ENCODE measurements around the gene CCHCR1.
"Not testable (repeated sequence)": the region's sequence is repeated elsewhere in the genome, so short reads cannot be mapped to it uniquely, and the experiment has no call there.

The CCHCR1 gene

DNA sequence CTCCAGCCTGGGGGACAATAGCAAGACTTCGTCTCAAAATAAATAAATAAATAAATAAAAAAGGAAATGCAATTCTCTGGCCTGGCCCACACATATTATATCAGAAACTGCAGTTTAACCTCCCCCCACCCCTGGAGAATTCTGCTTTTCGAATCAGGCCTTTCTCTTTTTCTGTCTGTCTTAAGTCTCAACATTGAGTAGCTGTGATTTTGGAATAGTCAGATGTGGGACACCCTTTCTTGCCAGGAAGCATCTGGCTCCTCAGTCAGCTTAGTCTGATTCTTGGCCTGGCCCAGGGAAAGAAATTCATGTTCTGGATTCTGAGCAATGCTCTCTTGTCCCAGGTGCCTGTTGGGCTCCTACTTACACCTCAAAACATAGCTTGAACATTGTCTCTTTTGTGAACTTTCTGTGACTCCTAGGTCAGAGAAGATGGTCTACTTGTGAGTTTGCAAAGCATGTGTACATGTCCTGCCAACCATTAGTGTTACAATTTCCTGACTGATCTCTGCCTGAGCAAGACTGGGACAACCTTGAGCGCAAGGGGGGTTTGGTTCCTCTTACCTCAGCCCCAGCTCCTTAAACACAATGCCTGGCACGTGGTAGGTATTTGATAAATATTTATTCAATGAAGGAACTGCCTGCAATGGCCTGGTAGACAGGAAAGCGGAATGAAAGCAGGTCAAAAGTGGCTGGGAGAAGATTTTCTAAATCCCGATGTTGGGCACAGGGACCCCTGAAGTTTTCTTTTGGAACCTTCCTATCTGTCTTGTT lies 36.6 kb upstream of the CCHCR1 start:
- Histone ChIP-seq H3K4me3 (ENCODE audit: low read length) (no peak overlapping the region), H3K4me1 (ENCODE audit: low read length) (peaks cover 20% of the 10 kb centered on the region), H2AFZ (ENCODE audit: low read depth, low read length) (no peak overlapping the region), H3K79me2 (ENCODE audit: low read length) (peaks cover 14% of the 10 kb centered on the region), H3K36me3 (replicated peaks; ENCODE audit: low read depth, low read length) (peaks cover under 1% of the 10 kb centered on the region), H3K4me2 (ENCODE audit: low read length) (no peak overlapping the region), H3K27me3 (ENCODE audit: low read depth, low read length) (no peaks in the 10 kb centered on the region), H4K20me1 (ENCODE audit: insufficient read depth, low read length) (no peaks in the 10 kb centered on the region), H3K9me3 (ENCODE audit: insufficient read depth, low read length) (no peaks in the 10 kb centered on the region), H3K9ac (ENCODE audit: low read length) (no peak overlapping the region), H3K27ac (ENCODE audit: low read length) (no peak overlapping the region)
- TF ChIP-seq CTCF (IDR thresholded peaks at IDR 0.05; ENCODE audit: low read depth, low read length), result no peak
- TF ChIP-seq EZH2phosphoT487 (IDR thresholded peaks at IDR 0.05; ENCODE audit: low read depth), result no peak

DNA sequence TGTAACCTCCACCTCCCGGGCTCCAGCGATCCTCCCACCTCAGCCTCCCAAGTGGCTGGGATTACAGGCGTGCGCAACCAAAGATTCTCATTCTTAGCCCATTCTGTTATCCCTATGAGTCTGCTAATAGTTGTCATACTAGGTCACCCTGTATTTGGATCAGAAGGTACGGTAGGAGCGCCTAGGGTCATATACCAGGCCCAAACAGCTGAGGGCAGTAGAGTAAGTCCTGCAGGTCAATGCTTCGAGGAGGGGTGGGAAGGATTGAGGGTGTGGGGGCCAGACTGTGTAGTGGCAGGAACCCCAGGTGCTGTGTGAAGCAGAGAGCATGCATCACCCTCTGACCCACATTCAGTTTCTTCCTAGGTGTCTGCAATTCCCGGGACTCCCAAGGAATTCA lies 35.6 kb upstream of the CCHCR1 start:
- Histone ChIP-seq H3K4me3 (ENCODE audit: low read length) (no peak overlapping the region), H3K27ac (ENCODE audit: low read length) (no peak overlapping the region), H4K20me1 (ENCODE audit: insufficient read depth, low read length) (no peaks in the 10 kb centered on the region), H2AFZ (ENCODE audit: low read depth, low read length) (no peak overlapping the region), H3K9ac (ENCODE audit: low read length) (no peak overlapping the region), H3K36me3 (replicated peaks; ENCODE audit: low read depth, low read length) (no peaks in the 10 kb centered on the region), H3K9me3 (ENCODE audit: insufficient read depth, low read length) (no peaks in the 10 kb centered on the region), H3K79me2 (ENCODE audit: low read length) (peaks cover 3% of the 10 kb centered on the region; the same call in 1 of the 2 replicates), H3K4me1 (ENCODE audit: low read length) (peaks cover 17% of the 10 kb centered on the region), H3K27me3 (ENCODE audit: low read depth, low read length) (no peaks in the 10 kb centered on the region), H3K4me2 (ENCODE audit: low read length) (no peak overlapping the region)
- TF ChIP-seq EZH2phosphoT487 (IDR thresholded peaks at IDR 0.05; ENCODE audit: low read depth) (no peak), CTCF (IDR thresholded peaks at IDR 0.05; ENCODE audit: low read depth, low read length) (peak; percentile 33)

DNA sequence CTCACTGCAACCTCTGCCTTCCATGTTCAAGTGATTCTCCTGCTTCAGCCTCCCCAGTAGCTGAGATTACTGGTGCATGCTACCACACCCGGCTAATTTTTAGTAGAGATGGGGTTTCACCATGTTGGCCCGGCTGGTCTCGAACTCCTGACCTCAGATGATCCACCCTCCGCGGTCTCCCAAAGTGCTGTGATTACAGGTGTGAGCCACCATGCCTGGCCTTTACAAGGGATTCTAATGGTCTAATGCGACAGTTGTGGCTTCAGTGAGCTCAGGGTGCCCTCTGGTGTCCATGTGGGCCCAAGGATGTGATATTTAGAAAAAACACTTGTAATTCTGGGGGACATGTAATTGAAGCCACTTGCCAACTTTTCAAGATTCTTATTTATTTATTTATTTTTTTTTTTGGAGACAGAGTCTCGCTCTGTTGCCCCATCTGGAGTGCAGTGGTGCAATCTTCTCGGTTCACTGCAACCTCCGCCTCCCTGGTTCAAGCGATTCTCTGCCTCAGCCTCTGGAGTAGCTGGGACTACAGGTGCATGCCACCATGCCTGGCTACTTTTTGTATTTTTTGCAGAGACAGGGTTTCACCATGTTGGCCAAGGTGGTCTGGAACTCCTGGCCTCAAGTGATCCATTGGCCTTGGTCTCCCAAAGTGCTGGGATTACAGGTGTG lies 35.0 kb upstream of the CCHCR1 start:
- not testable (repeated sequence) for H2AFZ ChIP-seq (ENCODE audit: low read depth, low read length); H4K20me1 ChIP-seq (ENCODE audit: insufficient read depth, low read length); H3K27me3 ChIP-seq (ENCODE audit: low read depth, low read length); H3K79me2 ChIP-seq (ENCODE audit: low read length); H3K36me3 ChIP-seq (replicated peaks; ENCODE audit: low read depth, low read length); H3K27ac ChIP-seq (ENCODE audit: low read length); H3K9me3 ChIP-seq (ENCODE audit: insufficient read depth, low read length); H3K9ac ChIP-seq (ENCODE audit: low read length); H3K4me3 ChIP-seq (ENCODE audit: low read length); H3K4me2 ChIP-seq (ENCODE audit: low read length)
- H3K4me1 ChIP-seq (ENCODE audit: low read length), result peaks cover 21% of the 10 kb centered on the region
- peak; percentile 61 for TF ChIP-seq CTCF (IDR thresholded peaks at IDR 0.05; ENCODE audit: low read depth, low read length)

DNA sequence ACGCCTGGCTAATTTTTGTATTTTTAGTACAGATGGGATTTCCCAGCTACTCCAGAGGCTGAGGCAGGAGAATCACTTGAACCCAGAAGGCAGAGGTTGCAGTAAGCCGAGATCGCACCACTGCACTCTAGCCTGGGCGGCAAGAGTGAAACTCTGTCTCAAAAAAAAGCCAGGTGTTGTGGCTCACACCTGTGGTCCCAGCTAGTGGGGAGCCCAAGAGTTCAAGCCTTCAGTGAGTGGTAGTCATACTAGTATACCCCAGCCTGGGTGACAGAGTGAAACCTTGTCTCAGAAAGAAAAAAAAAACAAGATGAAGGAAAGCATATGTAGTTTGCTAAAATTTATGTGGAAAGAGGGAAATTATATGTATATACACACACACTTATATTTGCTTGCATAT lies 32.9 kb upstream of the CCHCR1 start:
- peaks cover 27% of the 10 kb centered on the region for H3K4me1 ChIP-seq (ENCODE audit: low read length)
- peaks cover 9% of the 10 kb centered on the region for H3K79me2 ChIP-seq (ENCODE audit: low read length)
- no peaks in the 10 kb centered on the region for H4K20me1 ChIP-seq (ENCODE audit: insufficient read depth, low read length)
- H3K9ac ChIP-seq (ENCODE audit: low read length), result no peak overlapping the region
- H3K27me3 ChIP-seq (ENCODE audit: low read depth, low read length), result no peaks in the 10 kb centered on the region
- H2AFZ ChIP-seq (ENCODE audit: low read depth, low read length), result no peak overlapping the region
- no peaks in the 10 kb centered on the region for H3K36me3 ChIP-seq (replicated peaks; ENCODE audit: low read depth, low read length)
- H3K4me3 ChIP-seq (ENCODE audit: low read length), result no peak overlapping the region
- TF ChIP-seq EZH2phosphoT487 (IDR thresholded peaks at IDR 0.05; ENCODE audit: low read depth), result no peak
- no peak for TF ChIP-seq CTCF (IDR thresholded peaks at IDR 0.05; ENCODE audit: low read depth, low read length)
- no peaks in the 10 kb centered on the region for H3K9me3 ChIP-seq (ENCODE audit: insufficient read depth, low read length)
- peak overlapping the region; percentile 46 for H3K4me2 ChIP-seq (ENCODE audit: low read length)
- H3K27ac ChIP-seq (ENCODE audit: low read length), result no peak overlapping the region; the same call in 1 of the 2 replicates

DNA sequence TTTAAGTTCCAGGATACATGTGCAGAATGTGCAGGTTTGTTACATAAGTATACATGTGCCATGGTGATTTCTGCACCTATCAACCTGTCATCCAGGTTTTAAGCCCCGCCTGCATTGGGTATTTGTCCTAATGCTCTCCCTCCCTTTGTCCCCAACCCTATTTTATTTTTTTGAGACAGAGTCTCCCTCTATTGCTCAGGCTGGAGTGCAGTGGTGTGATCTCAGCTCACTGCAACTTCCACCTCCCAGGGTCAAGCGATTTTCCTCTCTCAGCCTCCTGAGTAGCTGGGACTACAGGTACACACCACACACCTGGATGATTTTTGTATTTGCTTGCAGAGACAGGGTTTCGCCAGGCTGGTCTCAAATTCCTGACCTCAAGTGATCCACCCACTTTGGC lies 31.6 kb upstream of the CCHCR1 start:
- Histone ChIP-seq H3K79me2 (ENCODE audit: low read length) (peaks cover 22% of the 10 kb centered on the region), H3K4me1 (ENCODE audit: low read length) (peaks cover 27% of the 10 kb centered on the region)
- H3K9ac ChIP-seq (ENCODE audit: low read length); H3K4me3 ChIP-seq (ENCODE audit: low read length); H4K20me1 ChIP-seq (ENCODE audit: insufficient read depth, low read length); H3K4me2 ChIP-seq (ENCODE audit: low read length); H3K36me3 ChIP-seq (replicated peaks; ENCODE audit: low read depth, low read length); H3K27me3 ChIP-seq (ENCODE audit: low read depth, low read length); H3K9me3 ChIP-seq (ENCODE audit: insufficient read depth, low read length); H3K27ac ChIP-seq (ENCODE audit: low read length); H2AFZ ChIP-seq (ENCODE audit: low read depth, low read length): not testable (repeated sequence)

All from OCI-LY3 (cell line).